ENCODE data around the gene NFATC1.

Gene NFATC1

DNA sequence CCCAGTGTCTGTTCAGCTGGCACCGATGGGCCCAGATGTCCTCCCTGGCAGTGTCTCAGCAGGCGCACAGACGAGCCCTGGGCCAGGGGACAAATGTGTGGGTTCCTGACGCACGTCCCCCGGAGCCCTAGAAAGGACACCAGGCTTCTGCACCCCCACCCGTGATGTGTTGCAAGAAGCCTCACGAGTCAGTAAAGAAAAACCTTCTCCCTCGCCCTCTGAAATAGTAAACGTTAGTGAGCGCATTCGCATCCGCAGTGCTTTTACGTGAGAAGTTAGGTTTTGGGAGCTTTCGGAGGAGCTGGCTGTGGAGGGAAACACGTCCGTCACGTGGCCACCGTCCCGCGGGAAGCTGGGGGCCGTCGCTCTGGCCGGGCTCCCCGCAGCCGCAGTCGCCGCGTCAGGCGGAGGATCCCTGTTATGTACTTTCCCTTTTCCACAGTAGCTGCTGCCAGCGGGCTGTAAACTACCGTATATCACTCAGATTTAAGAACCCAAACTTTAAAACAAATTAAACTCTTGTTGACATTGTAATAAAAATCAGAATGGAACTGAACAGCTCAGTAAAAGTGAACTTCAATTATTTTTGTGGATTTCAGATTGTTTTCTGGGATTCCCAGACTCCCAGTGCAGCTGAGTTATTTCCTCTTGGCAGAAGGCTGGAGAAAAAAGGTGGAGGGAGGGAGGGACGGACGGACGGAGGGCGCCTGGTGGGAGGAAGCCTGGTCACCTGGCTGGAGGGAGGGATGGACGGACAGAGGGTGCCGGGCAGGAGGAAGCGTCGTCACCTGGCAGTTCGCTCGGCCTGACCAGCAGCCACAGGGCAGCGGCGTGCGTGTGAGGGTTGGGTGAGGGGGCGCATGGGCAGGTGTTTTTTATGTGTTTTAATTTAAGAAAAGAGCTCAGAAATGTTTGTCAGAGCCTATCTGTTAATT, 112.1 kb downstream of the NFATC1 start:
- no peak for DNase-seq (ENCODE audit: low read depth in 3 of 3)

DNA sequence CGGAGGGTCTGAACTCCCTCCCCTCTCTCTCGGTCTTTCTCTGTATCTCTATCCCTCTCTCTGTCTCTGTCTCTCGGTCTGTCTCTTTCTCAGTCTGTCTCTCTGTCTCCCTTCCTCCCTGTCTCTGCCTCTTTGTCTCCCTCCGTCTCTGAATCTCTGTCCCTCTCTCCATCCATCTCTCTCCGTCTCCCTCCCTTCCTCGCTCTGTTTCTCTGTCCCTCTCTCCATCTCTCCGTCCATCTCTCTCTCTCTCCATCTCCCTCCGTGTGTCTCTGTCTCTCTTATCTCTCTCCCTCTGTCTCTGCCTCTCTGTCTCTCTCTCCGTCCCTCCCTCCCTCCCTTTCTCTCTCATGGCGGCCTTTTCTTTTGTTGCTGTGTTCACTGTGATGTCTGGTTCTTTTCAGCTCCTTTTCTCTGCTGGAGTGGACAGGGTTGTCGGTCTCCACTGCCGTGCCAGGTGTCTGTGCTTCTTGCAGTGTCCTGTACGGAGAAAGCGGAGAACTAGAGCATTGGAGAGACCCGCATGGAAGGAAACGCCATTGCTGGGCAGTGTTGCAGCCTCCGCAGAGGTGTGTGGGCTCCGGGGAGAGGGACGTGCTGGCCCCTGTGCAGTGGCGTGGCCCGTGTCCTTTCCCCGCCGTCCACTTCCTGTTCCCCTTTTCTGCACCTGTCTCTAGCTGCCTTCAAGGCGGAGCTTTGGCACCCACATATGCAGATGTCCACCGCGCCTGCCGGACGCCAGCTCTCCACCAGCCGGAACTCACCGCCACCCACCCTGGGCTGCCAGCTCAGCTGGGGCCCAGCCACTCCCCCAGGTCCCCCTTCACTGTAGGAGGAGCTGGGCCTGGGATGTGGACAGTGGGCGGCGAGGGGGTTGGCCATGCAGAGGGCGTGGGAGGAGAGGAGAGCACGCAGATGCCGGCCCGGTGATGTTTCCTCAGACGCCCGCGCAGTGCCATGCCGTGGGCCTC, 113.1 kb downstream of the NFATC1 start:
- DNase-seq (ENCODE audit: low read depth in 3 of 3): no peak

DNA sequence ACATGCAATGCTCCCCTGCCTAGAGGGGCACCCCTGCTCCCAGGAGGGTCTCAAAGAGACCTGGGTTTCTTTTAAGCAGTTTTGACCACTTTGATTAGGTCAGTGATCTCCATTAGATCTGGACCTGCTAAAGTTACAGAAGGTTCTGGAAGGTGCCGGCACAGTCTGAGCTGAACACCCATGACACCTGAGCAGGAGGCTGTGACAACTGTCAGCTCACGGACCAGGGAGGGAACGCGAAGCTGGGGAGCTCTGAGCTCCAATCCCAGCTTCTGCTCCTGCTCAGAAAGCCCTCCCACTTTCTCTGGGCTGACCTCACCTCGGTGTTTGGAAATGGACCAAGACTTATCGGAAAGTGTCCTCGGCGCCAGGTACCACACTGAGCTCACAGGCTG, 113.8 kb downstream of the NFATC1 start:
- DNase-seq (ENCODE audit: low read depth in 3 of 3): no peak

DNA sequence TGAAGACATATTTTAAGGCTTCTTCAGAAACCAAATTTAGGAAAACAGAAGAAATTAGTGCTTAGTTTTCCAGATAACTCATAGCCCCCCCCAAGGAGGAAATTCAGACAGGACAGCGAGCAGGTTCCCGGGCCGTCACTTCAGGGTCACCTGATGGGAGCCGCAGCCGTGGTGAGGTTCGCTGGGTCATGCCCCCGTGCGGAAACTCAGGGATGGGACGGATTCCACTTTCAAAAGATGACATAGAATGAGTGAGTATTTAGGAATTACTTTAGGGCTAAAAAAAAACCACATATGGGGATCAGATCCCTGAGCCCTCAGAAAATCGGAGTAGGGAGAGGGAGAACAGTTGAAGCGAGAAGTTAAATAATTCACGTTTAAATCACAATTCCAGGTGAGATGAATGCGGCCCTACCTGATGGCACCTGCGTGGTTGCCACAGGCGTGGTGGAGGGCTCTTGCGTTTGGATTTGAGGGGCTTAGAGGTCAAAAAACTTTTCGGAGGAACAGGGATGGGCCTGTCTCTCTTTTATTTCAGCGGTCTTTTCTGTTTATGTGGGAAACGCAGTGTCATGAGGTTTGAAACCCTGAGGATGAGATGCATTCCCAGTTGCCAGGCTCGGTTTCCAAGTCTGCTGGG, 114.4 kb downstream of the NFATC1 start:
- DNase-seq (ENCODE audit: low read depth in 3 of 3): no peak

DNA sequence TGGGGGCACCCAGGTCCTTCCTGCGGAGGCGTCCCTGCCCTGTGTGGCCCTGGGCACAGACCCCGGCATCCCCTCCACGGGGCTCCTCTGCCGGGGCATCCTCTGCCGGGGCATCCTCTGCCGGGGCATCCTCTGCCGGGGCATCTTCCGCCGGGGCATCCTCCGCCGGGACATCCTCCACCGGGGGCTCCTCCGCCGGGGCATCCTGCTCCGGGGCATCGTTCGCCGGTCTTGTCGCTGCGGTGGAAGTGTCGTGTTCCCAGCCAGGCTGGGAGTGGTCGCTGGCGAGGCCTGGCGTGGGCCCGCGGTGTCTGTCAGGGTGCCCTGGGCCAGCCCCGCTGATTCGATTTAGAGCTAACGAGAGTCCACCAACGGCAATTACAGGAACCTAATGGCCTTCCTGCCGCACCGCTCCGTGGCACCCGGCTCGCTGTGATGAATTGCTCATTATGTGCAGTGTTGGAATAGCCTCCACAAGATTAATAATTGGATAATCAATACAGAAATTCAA, 115.1 kb downstream of the NFATC1 start:
- DNase-seq (ENCODE audit: low read depth in 3 of 3): no peak

DNA sequence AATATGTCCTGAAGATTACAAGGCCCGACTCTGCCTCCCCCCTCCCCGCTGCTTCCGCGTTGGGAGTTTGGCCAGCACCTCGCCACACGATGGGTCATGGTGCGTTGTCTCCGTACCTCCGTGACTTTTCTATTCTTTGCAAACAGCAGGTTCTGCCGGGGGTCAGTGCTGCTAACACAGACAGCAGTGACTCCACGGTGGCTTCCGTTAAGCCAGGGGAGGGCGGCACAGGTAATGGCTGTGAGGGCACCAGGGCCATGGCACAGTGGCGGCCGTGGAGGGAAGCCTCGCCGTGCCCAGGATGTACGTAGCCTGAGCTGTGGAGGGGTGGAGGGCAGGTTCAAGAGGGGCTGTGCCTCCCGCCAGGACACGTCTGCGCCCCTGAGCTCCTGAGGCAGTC, 115.5 kb downstream of the NFATC1 start:
- no peak for DNase-seq (ENCODE audit: low read depth in 3 of 3)

DNA sequence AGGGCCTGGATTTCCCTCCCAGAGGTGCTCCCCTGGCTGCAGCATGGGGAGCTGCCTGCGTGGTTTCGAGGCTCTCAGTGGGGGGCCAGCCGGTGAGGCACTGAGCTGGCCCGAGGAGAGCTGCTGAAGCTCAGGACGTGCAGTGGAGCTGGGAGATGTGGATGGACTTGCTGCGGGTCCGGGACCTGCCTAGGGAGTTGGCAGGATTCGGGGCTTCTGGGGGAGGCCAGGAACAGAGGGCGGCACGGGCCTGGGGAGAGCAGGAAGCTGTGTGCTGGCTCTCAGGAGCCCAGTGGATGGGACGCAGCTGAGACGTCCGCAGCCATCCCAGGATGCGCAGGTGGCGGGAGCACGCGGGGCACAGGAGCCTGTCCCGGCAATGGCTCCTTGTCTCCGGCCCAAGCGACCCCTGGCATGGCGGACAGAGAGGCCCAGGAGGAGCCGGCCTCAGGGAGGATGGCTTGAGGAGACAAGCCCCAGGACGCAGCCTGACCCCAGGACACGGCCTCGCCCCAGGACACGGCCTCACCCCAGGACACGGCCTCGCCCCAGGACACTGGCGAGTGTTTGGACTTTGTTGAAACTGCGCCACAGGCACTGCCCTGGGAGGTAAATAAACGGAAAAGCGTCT, 116.1 kb downstream of the NFATC1 start:
- no peak for DNase-seq (ENCODE audit: low read depth in 3 of 3)

DNA sequence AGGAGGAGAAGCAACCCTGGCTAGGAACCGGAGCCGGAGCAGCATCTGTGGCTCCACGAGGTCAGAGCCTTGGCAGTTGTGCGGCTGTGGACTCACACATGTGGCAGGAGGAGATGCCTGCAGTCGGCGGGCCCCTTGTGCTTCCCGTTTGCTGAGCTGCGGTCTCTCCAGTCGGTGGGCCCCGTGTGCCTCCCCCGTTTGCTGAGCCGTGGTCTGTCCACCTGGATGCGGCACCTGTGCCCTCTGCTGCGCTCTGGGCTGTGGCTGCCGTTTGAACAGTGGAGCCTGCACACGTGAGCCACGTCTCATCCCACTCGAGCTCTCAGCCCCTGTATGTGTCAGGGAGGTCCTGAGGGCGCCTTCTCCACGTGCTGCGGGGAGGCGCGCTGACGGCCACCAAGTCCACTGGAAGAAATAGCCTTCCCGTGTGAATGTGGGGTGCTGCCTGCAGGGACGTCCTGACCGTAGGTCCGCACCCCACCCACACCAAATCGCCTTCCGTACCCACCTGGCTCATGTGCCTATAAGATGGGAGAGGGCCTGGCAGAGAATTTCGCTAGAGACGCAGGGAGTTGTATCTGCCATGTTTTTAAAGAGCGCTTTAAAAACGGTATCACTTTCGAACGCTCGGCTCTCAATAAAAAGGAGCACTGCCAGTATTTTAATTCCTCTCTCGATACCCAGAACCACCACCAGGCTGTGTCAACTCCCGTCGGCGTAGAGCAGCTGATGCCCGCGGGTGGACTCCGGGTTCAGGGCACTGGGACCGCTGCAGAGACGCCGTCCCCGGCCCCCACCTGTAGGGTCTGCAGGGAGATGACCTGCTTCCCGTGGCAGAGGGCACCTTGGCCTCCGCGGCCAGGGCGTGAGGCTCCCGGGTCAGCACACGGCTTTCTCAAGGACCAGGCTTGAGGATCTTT, 117.0 kb downstream of the NFATC1 start:
- DNase-seq (ENCODE audit: low read depth in 3 of 3): no peak

DNA sequence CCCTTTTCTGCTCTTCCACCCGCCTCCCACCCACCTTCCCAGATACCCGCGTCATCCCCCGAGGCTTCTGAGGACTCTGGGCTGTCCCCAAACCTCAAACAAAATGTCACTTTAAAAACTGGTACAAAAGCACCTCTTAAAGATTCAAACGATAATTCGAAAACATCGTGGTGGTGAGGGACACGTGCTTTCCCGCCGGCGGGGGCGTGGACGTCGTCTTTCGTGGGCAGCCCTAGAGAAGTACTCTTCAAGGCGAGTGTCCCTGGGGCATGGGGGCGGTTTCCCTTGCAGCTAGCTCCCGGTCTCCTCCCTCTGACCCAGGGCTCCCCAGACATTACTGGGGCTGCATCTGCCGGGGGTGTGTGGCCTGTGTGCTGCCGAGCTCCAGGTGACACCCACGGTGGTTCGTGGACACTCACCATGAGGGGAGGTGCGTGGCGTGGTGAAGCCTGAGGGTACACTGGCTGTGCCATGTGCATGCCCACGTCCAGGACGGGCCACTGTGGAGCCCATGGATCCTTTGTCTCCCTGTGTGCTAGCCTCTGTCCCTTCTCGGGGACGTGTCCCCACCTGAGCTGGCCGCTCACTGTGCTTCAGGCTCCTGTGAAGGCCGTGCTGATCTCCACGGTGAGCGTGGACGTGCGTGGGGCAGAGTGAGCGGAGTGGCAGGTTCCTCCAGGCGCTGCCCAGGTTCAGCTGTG, 117.8 kb downstream of the NFATC1 start:
- no peak for DNase-seq (ENCODE audit: low read depth in 3 of 3)

DNA sequence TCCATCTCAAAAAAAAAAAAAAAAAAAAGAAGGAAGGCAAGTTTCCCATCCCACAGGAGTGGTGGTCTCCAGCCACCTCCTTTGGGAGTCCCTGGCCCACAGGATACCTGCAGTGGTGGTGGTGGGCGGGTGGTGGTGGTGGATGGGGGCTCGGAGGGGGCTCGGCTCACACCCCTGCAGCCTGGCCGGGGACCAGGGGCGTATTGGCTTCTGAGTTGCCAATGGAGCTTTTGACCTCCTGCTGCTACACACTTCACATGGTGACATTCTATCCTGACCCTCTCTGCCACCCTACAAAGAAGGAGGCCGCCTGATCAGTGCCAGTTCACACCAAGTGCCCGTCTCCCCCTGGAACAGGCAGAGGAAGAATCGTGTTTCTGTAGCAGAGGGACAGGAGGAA, 119.6 kb downstream of the NFATC1 start:
- no peak for DNase-seq (ENCODE audit: low read depth in 3 of 3)

DNA sequence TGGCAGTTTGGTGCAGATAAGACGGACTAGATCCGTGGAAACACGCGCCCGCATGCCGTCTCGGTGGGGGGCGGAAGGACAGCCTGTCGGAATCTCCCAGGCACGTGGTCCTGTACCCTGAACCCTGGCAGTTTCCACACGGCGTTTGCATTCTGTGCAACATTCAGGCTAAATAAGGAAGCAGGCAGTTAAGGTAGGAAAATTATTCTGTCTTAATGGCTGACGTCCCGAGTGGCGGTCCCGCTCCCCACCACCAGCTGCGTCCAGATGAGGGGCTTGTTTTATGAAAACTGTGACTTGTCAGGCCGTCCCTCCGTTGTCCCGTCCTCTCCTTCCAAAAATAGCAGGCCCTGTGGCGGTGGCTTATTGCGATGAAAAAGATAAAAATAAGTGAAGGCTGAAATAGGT, 120.2 kb downstream of the NFATC1 start:
- DNase-seq (ENCODE audit: low read depth in 3 of 3): no peak

DNA sequence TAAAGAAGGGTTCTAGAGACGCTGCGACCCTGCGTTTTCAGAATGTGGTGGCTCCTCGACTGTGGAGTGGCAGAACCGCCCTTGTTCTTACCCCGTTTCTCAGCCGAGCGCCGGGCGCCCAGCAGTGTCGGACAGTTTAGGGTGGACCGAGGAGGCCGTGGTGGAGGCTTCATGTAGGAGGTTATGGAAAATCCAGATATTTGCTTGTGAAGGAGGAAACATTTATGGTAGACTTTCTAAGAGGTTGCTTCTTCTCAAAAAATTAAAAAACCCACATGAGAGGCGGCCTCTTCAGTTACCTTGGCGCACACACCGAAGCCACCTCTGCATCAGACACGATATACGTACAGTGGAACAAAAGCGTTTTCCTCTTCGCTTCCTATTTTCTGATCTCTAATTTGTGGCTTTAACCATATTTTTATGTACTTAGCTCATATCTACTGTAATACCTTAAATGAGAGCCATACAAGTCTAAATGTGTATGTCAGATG, 120.8 kb downstream of the NFATC1 start:
- no peak for DNase-seq (ENCODE audit: low read depth in 3 of 3)

DNA sequence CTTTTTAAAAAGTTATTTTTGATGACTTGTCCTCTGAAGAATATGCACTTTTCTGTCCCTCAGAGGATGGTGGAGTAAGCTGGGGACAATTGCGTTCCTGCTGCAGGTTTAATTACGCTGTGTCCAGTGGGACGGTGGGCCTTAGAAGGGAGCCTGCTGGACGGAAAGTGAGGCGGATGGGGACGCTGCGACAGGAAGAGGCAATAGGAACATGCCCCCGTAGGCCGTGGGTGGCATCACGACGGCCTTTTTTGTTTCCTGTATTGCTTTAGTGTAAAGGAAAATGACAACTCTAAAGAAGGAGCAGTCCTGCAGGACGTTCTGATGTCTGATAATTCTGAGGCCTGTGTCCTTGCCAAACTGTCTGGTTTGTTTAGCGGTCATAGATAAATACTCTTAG, 121.6 kb downstream of the NFATC1 start:
- DNase-seq (ENCODE audit: low read depth in 3 of 3): no peak

DNA sequence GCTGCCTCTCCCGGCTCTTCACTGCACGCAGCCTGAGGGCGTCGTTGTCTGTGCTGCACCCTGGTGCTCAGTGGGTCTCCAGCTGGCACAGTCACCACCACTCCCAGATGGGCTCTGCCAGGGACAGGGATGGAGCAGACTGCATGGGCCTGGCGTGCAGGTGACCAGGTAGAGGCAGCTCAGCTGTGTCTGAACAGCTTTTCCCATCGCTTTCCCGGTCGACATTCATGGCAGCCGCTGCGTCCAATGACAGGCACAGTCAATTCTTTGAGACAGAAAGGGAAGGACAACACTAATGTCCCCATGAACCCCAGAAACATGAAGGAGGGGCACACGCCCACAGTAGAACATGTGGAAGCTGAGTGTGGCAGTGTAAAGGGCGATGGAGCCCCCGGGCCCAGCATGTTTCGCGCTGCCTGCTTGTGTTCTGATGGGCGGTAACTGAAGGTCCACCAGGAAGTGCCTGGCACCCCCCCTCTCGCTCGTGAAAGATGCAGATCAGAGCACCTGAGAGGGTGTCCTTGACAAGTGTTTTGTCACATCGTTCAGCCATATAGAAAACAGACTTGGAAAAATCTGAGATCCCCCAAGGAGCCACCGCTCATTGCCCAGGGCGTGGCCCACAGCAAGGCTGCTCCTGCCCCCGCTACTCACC, 122.4 kb downstream of the NFATC1 start:
- DNase-seq (ENCODE audit: low read depth in 3 of 3): no peak

DNA sequence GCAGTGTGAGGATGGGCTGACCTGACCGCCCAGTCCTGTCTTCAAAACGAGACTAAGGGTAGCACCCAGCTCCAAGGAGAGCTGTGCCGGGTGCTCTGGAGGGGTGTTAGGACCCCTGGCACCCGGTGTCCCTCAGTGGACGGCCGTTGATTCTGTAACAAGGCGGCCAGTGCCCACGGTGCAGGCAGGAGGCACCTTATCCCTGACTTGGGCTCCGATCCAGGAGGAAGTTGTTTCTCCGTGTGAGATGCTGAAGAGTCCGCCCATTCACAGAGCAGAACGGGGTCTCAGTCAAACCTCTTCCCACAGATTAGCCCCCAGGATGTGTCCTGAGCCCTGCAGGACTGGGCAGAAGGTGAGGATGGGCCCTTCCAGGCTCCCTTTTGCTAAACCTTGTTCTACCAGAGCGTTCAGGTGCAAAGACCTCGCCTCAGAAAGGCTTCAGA, 123.0 kb downstream of the NFATC1 start:
- DNase-seq (ENCODE audit: low read depth in 3 of 3): no peak

DNA sequence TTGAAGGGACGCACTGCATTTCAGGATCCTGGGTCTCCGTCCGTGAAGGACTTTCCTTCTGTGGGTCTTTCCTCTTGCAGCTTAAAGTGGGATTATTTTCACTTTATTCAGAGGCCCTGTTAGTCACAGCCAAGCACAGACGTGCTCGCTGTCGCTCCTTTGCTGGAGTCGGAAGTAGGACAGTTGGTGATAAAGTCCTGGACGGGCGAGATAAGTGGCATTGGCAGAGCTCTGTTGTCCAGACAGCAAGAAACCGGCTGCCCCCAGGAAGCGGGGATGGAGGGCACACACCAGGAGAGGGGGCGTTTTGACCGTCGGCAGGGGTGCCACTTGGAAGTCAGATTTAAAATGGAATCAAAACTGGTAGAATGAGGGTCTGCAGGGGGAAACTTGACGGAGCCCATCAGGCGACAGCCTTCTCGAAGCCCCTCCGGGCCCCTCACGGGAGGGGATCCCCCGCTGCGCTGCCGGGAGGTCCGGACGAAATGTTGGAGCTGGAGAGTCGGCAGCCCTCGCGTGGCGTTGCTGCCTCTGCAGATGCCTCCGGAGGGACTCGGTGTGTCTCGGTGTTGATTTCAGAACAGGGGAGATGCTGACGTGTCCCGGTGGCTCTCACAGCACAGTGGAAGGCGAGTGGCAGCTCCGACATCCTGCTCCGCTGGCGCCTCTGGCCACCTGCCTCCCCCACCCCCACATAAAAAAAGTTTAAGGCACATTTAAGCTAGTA, 124.2 kb downstream of the NFATC1 start:
- no peak for DNase-seq (ENCODE audit: low read depth in 3 of 3)

DNA sequence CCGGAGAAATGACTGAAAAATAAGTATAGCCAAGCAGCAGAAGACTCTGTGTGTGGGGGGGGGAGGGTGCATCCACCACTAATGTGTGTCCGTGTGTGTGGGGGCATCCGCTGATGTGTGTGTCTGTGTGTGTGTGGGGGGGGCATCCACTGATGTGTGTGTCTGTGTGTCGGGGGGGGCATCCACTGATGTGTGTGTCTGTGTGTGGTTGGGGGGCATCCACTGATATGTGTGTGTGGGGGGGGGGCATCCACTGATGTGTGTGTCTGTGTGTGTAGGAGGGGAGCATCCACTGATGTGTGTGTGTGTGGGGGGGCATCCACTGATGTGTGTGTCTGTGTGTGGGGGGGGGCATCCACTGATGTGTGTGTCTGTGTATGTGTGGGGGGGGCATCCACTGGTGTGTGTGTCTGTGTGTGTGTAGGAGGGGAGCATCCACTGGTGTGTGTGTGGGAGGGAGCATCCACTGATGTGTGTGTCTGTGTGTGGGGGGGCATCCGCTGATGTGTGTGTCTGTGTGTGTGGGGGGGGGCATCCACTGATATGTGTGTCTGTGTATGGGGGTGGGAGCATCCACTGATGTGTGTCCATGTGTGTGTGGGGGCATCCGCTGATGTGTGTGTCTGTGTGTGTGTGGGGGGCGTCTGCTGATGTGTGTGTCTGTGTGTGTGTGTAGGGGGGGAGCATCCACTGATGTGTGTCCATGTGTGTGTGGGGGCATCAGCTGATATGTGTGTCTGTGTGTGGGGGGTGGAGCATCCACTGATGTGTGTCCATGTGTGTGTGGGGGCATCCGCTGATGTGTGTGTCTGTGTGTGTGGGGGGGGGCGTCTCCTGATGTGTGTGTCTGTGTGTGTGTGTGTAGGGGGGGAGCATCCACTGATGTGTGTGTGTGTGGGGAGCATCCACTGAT, 125.0 kb downstream of the NFATC1 start:
- no peak for DNase-seq (ENCODE audit: low read depth in 3 of 3)

Measured in stimulated activated CD4-positive, alpha-beta T cell treated with anti-CD3 and anti-CD28 coated beads, TNF-alpha, amount 100 ng/mL, for 4 hours (primary cell).